K562 (cell line): ENCODE results near the gene CDH3. TPM values are rescaled to one million over a fixed set of nuclear protein-coding genes. Genes with fewer than 3 reads are reported as not detected.
A peak's percentile ranks its signal among the peaks of the same experiment; 100 is the strongest.

Experiments used
- ATAC-seq: fragments of 200-7000 bp; cut with Tn5 transposase; 3 replicates; pipeline ENCODE4 v1.9.1; 2020; ENCODE audit warnings: moderate library complexity
- BruUV-seq: library from RNA; stranded (reverse); fragments of 400-500 nt; replicated peaks from 2 replicates; lab custom pipeline; 2021; lab: Mats Ljungman, UMichigan
- CTCF ChIA-PET: fragments of 300-600 bp; formaldehyde crosslinking; extraction: SDS; loops from one replicate; lab custom pipeline; 2021; ENCODE audit warnings: low intra/inter-chr PET ratio; lab: Yijun Ruan, JAX
- POLR2A ChIA-PET: fragments of 300-600, 350-650 bp; sonication (Branson Sonifier 250); formaldehyde crosslinking; extraction: SDS; loops from one replicate; lab custom pipeline; 2021; ENCODE audit warnings: antibody characterized with exemption, inconsistent platforms; lab: Yijun Ruan, JAX
- DNase-seq, 4 experiments: peaks; one replicate each; pipeline versions ENCODE4 v3.0.0 to v3.0.0-alpha.2; 2011 to 2018; ENCODE audit warnings: low spot score in 3 of 4, mixed read lengths in 3 of 4; ENCODE audit errors: extremely low read depth in 1 of 4
- FAIRE-seq: peaks from 2 replicates; lab custom pipeline; 2011; peaks lifted over from hg19 to GRCh38; lab: Jason Lieb, UNC
- H2AFZ ChIP-seq: 2 replicates; pipeline ENCODE4 v1.6.0; 2011; ENCODE audit warnings: low read depth, low read length, control low read depth, inconsistent platforms
- H3K27ac ChIP-seq: fragments of 200-600 bp; 3 replicates; pipeline ENCODE4 v1.8.0; 2011; ENCODE audit warnings: low read depth, mild to moderate bottlenecking, control low read depth, inconsistent platforms, low read length, moderate library complexity, mixed read lengths; ENCODE audit errors: extremely low read depth
- H3K27me3 ChIP-seq, 2 experiments: fragments of 300-600 bp in 1 of 2; 2 replicates in 1 of 2; 3 replicates in 1 of 2; pipeline versions ENCODE4 v1.6.0 to v1.8.0; 2011; ENCODE audit warnings: inconsistent platforms in 2 of 2, low read length in 2 of 2, mild to moderate bottlenecking in 1 of 2, mixed read lengths in 1 of 2, moderate library complexity in 1 of 2; ENCODE audit not compliant: control insufficient read depth in 2 of 2, insufficient read depth in 2 of 2
- H3K36me3 ChIP-seq: fragments of 300-600 bp; 3 replicates; pipeline ENCODE4 v1.8.0; 2011; ENCODE audit warnings: mild to moderate bottlenecking, low read length, inconsistent platforms; ENCODE audit not compliant: control insufficient read depth, insufficient read depth
- H3K4me1 ChIP-seq, 2 experiments: fragments of 200-600 bp in 1 of 2; replicated peaks in 1 of 2; 2 replicates in 1 of 2; 3 replicates in 1 of 2; pipeline versions ENCODE4 v1.5.1 to v1.8.0; 2011; ENCODE audit warnings: inconsistent platforms in 2 of 2, low read length in 2 of 2, mild to moderate bottlenecking in 1 of 2, mixed read lengths in 1 of 2, moderate library complexity in 1 of 2; ENCODE audit not compliant: control insufficient read depth in 2 of 2, insufficient read depth in 2 of 2
- H3K4me2 ChIP-seq: 2 replicates; pipeline ENCODE4 v1.6.1; 2011; ENCODE audit warnings: low read length, control low read depth, inconsistent platforms, mixed read lengths; ENCODE audit not compliant: insufficient read depth
- H3K4me3 ChIP-seq: fragments of 200-600 bp; sonication (generic), shearing (Covaris generic); 2 replicates; pipeline ENCODE4 v1.5.1; 2016; ENCODE audit warnings: control low read depth, inconsistent platforms
- H3K79me2 ChIP-seq: fragments of 200-600 bp; 3 replicates; pipeline ENCODE4 v1.8.0; 2011; ENCODE audit warnings: low read length, inconsistent platforms; ENCODE audit not compliant: control insufficient read depth, insufficient read depth
- H3K9ac ChIP-seq, 2 experiments: 2 replicates each; pipeline versions ENCODE4 v1.6.0 to v1.6.1; 2011; ENCODE audit warnings: low read depth in 2 of 2, low read length in 2 of 2, control low read depth in 1 of 2, inconsistent platforms in 1 of 2, mild to moderate bottlenecking in 1 of 2, mixed read lengths in 1 of 2; ENCODE audit not compliant: insufficient read depth in 1 of 2
- H3K9me1 ChIP-seq: one replicate; pipeline ENCODE4 v1.6.0; 2011; ENCODE audit warnings: inconsistent platforms, mild to moderate bottlenecking, low read length, moderate library complexity; ENCODE audit not compliant: control insufficient read depth, insufficient read depth
- H3K9me3 ChIP-seq: replicated peaks from 2 replicates; pipeline ENCODE4 v1.5.1; 2011; ENCODE audit warnings: low read depth, low read length, inconsistent platforms; ENCODE audit not compliant: control insufficient read depth, insufficient read depth
- H4K20me1 ChIP-seq: replicated peaks from 2 replicates; pipeline ENCODE4 v1.6.1; 2011; ENCODE audit warnings: low read length, inconsistent platforms, mixed read lengths; ENCODE audit not compliant: control insufficient read depth, insufficient read depth
- EWSR1 ChIP-seq: fragments of 450-650 bp; IDR thresholded peaks from 2 replicates; pipeline ENCODE4 v1.6.1; 2018; ENCODE audit warnings: borderline replicate concordance, mild to moderate bottlenecking, low read depth, moderate library complexity; ENCODE audit not compliant: partially characterized antibody
- FOXJ2 ChIP-seq: fragments of 200-800 bp; sonication (Bioruptor generic); IDR thresholded peaks from 2 replicates; pipeline ENCODE4 v1.6.1; 2016; ENCODE audit warnings: missing genetic modification characterization, missing compliant biosample characterization
- NCOR1 ChIP-seq: fragments of 450-650 bp; IDR thresholded peaks from 2 replicates; pipeline ENCODE4 v1.6.1; 2016; ENCODE audit warnings: mild to moderate bottlenecking, moderate library complexity
- SMARCB1 ChIP-seq: IDR thresholded peaks from 2 replicates; pipeline ENCODE4 v1.6.1; 2011; ENCODE audit warnings: improper control_type of control experiment, low read depth; ENCODE audit not compliant: insufficient read length
- TAF9B ChIP-seq: fragments of 450-650 bp; IDR thresholded peaks from 2 replicates; pipeline ENCODE4 v1.6.1; 2018; ENCODE audit warnings: mild to moderate bottlenecking; ENCODE audit not compliant: partially characterized antibody
- WGBS: fragments of 100-300 bp; shearing (Covaris generic); methylation state at CpG from one replicate; pipeline ENCODE4 v1.1.6; 2016; ENCODE audit warnings: low coverage, mixed read lengths; ENCODE audit not compliant: insufficient coverage; ENCODE audit errors: missing lambda C conversion rate; 5-methylcytosine and 5-hydroxymethylcytosine counted together
- in situ Hi-C: fragments of 300-500 bp; cut with MboI; formaldehyde crosslinking; loops from 4 replicates; pipeline ENCODE4 v1.15.0; 2018; ENCODE audit warnings: inconsistent platforms, mixed read lengths
- intact Hi-C: fragments of 100-400 bp; cut with micrococcal nuclease; formaldehyde crosslinking; loops from 2 replicates; pipeline ENCODE4 v1.14.2; 2022
- polyA plus RNA-seq, 8 experiments: library from polyadenylated mRNA; depleted of rRNA in 4 of 8; stranded (reverse) in 5 of 8; unstranded in 3 of 8; fragments of >200 nt; fragmentation: Nextera tagmentation in 2 of 8; fragmentation: Illumina TruSeq in 1 of 8; extraction: Ambion mirVana in 2 of 8; extraction: Trizol in 1 of 8; gene quantifications; 2 replicates each; pipeline versions ENCODE4 v1.2.1 to v1.2.3, GENCODE V29; 2011 to 2014; ENCODE audit warnings: inconsistent platforms in 1 of 8, missing spikeins in 1 of 8
- total RNA-seq, 7 experiments: library from RNA; depleted of rRNA in 6 of 7; stranded (reverse); fragments of >200 nt in 6 of 7; fragmentation: Illumina TruSeq in 2 of 7; extraction: Trizol in 2 of 7; gene quantifications; 2 replicates each; pipeline versions ENCODE4 v1.2.1 to v1.2.3, GENCODE V29; 2011 to 2021; ENCODE audit warnings: low replicate concordance in 1 of 7
- TF ChIP-seq, protein P1 (sequence below), 2 experiments: fragments of 450-650 bp in 1 of 2; sonication (generic) in 1 of 2; formaldehyde crosslinking in 1 of 2; IDR thresholded peaks; 2 replicates each; pipeline versions ENCODE4 v1.7.1 to v1.9.0; 2016 to 2022; ENCODE audit warnings: inconsistent platforms in 1 of 2, mild to moderate bottlenecking in 1 of 2, missing genetic modification reagents in 1 of 2
- TF ChIP-seq, protein P2 (sequence below): sonication (generic); formaldehyde crosslinking; IDR thresholded peaks from 2 replicates; pipeline ENCODE4 v1.8.0; 2022; ENCODE audit warnings: mild to moderate bottlenecking, missing genetic modification reagents, borderline replicate concordance
- TF ChIP-seq, protein P3 (sequence below), 3 experiments: IDR thresholded peaks in 2 of 3; conservative IDR thresholded peaks in 1 of 3; 2 replicates each; pipeline ENCODE4 v1.5.1; 2011 to 2012; ENCODE audit warnings: low read length in 3 of 3, mild to moderate bottlenecking in 3 of 3, control low read depth in 2 of 3, improper control_type of control experiment in 1 of 3, inconsistent platforms in 1 of 3, low read depth in 1 of 3, mixed read lengths in 1 of 3, moderate library complexity in 1 of 3; ENCODE audit not compliant: insufficient read depth in 2 of 3

CDH3 gene
- total and polyA plus RNA-seq, 9 of the 15 experiments (the other 6 are each of a cell fraction or from before 2014, with no cell fraction given): 0.06 to 0.09 TPM; not detected in 7

- peak; percentile 58 for ATAC-seq
- POLR2A ChIA-PET: no interaction called here
- DNase-seq: peak in 1 of 4 experiments; percentile 56
- Histone ChIP-seq H3K4me3 (peak overlapping the region; percentile 17; the same call in 1 of the 2 replicates), H3K9ac (peak overlapping the region in 1 of 2 experiments; percentile 43; a peak in 3 of 4 replicates), H2AFZ (peak overlapping the region; percentile 79), H3K79me2 (no peaks in the 10 kb centered on the region), H3K27ac (peak overlapping the region; percentile 77), H3K27me3 (no peaks in the 10 kb centered on the region), H3K9me3 (no peaks in the 10 kb centered on the region), H3K36me3 (no peaks in the 10 kb centered on the region), H3K9me1 (no peaks in the 10 kb centered on the region), H3K4me2 (peak overlapping the region; percentile 66), H4K20me1 (no peaks in the 10 kb centered on the region), H3K4me1 (peaks cover 28% of the 10 kb centered on the region in 2 experiments)
- intact Hi-C loops (no loop called here), in situ Hi-C loops (no loop called here)
- BruUV-seq: no TSS peak
- 0% methylated on average over 3 of the region's 3 CpGs for WGBS
- no peak for FAIRE-seq
- CTCF ChIA-PET: no interaction called here
- TF ChIP-seq NCOR1: no peak
- TF ChIP-seq, protein P1, sequence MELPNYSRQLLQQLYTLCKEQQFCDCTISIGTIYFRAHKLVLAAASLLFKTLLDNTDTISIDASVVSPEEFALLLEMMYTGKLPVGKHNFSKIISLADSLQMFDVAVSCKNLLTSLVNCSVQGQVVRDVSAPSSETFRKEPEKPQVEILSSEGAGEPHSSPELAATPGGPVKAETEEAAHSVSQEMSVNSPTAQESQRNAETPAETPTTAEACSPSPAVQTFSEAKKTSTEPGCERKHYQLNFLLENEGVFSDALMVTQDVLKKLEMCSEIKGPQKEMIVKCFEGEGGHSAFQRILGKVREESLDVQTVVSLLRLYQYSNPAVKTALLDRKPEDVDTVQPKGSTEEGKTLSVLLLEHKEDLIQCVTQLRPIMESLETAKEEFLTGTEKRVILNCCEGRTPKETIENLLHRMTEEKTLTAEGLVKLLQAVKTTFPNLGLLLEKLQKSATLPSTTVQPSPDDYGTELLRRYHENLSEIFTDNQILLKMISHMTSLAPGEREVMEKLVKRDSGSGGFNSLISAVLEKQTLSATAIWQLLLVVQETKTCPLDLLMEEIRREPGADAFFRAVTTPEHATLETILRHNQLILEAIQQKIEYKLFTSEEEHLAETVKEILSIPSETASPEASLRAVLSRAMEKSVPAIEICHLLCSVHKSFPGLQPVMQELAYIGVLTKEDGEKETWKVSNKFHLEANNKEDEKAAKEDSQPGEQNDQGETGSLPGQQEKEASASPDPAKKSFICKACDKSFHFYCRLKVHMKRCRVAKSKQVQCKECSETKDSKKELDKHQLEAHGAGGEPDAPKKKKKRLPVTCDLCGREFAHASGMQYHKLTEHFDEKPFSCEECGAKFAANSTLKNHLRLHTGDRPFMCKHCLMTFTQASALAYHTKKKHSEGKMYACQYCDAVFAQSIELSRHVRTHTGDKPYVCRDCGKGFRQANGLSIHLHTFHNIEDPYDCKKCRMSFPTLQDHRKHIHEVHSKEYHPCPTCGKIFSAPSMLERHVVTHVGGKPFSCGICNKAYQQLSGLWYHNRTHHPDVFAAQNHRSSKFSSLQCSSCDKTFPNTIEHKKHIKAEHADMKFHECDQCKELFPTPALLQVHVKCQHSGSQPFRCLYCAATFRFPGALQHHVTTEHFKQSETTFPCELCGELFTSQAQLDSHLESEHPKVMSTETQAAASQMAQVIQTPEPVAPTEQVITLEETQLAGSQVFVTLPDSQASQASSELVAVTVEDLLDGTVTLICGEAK (IDR thresholded peaks at IDR 0.05): peak; percentile 50; the same call in 1 of the 2 replicates
- TF ChIP-seq, protein P1 (CRISPR knock-in tag; IDR thresholded peaks at IDR 0.05): no peak
- TF ChIP-seq, protein P2, sequence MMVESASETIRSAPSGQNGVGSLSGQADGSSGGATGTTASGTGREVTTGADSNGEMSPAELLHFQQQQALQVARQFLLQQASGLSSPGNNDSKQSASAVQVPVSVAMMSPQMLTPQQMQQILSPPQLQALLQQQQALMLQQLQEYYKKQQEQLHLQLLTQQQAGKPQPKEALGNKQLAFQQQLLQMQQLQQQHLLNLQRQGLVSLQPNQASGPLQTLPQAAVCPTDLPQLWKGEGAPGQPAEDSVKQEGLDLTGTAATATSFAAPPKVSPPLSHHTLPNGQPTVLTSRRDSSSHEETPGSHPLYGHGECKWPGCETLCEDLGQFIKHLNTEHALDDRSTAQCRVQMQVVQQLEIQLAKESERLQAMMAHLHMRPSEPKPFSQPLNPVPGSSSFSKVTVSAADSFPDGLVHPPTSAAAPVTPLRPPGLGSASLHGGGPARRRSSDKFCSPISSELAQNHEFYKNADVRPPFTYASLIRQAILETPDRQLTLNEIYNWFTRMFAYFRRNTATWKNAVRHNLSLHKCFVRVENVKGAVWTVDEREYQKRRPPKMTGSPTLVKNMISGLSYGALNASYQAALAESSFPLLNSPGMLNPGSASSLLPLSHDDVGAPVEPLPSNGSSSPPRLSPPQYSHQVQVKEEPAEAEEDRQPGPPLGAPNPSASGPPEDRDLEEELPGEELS (CRISPR knock-in tag): no peak
- TF ChIP-seq SMARCB1: no peak
- no peak for TF ChIP-seq EWSR1
- TF ChIP-seq FOXJ2 (tag): no peak
- TF ChIP-seq, protein P3, sequence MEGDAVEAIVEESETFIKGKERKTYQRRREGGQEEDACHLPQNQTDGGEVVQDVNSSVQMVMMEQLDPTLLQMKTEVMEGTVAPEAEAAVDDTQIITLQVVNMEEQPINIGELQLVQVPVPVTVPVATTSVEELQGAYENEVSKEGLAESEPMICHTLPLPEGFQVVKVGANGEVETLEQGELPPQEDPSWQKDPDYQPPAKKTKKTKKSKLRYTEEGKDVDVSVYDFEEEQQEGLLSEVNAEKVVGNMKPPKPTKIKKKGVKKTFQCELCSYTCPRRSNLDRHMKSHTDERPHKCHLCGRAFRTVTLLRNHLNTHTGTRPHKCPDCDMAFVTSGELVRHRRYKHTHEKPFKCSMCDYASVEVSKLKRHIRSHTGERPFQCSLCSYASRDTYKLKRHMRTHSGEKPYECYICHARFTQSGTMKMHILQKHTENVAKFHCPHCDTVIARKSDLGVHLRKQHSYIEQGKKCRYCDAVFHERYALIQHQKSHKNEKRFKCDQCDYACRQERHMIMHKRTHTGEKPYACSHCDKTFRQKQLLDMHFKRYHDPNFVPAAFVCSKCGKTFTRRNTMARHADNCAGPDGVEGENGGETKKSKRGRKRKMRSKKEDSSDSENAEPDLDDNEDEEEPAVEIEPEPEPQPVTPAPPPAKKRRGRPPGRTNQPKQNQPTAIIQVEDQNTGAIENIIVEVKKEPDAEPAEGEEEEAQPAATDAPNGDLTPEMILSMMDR (IDR thresholded peaks at IDR 0.05 in 2 of 3, conservative IDR thresholded peaks at IDR 0.05 in 1 of 3; ENCODE audit: insufficient read depth in 2 of 3, low read depth in 1 of 3, low read length in 3 of 3): no peak
- TF ChIP-seq TAF9B: no peak
These were observed 86.5 kb downstream of the CDH3 start for GRCh38 chr16:68731637-68732036.
